Cardiac fibroblast (primary cell): ENCODE data around the gene DHCR24.
"Not testable (repeated sequence)": the region's sequence is repeated elsewhere in the genome, so short reads cannot be mapped to it uniquely, and the experiment has no call there.

Experiments
- DNase-seq, 2 donors: peaks; one replicate each; pipeline versions ENCODE4 v3.0.0 to v3.0.0-alpha.2; 2010; ENCODE audit warnings: low read depth in 2 of 2
- H3K4me3 ChIP-seq, 2 donors: replicated peaks in 1 of 2; 1 replicate in 1 of 2; 2 replicates in 1 of 2; pipeline ENCODE4 v1.5.1; 2011; ENCODE audit warnings: low read depth in 2 of 2, low read length in 2 of 2, mild to moderate bottlenecking in 2 of 2, moderate library complexity in 1 of 2
- TF ChIP-seq, protein P1 (sequence below): IDR thresholded peaks from one replicate; pipeline ENCODE4 v1.5.1; 2011; ENCODE audit warnings: low read depth, mild to moderate bottlenecking, low read length, inconsistent platforms

DHCR24 gene

DNA sequence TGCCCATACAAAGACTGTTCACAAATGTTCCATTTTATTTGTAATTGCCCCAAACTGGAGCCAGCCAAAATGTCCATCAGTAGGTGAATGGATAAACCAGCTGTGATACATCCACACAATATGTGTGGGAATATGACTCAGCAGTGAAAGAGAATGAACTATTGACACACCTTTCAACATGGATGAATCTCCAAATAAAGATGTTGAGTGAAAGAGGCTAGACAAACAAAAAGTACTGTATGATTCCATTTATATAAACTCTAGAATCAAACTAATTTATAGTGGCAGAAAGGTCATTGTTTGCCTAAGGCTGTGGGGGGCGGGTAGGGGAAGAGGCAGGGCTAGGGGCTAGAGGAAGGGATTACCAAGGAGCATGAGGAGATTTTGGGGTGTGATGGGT is 4.5 kb downstream of the DHCR24 start:
- peak in 1 of 2 donors; percentile 50 for DNase-seq
- TF ChIP-seq, protein P1, sequence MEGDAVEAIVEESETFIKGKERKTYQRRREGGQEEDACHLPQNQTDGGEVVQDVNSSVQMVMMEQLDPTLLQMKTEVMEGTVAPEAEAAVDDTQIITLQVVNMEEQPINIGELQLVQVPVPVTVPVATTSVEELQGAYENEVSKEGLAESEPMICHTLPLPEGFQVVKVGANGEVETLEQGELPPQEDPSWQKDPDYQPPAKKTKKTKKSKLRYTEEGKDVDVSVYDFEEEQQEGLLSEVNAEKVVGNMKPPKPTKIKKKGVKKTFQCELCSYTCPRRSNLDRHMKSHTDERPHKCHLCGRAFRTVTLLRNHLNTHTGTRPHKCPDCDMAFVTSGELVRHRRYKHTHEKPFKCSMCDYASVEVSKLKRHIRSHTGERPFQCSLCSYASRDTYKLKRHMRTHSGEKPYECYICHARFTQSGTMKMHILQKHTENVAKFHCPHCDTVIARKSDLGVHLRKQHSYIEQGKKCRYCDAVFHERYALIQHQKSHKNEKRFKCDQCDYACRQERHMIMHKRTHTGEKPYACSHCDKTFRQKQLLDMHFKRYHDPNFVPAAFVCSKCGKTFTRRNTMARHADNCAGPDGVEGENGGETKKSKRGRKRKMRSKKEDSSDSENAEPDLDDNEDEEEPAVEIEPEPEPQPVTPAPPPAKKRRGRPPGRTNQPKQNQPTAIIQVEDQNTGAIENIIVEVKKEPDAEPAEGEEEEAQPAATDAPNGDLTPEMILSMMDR: no peak
- no peak overlapping the region for H3K4me3 ChIP-seq

DNA sequence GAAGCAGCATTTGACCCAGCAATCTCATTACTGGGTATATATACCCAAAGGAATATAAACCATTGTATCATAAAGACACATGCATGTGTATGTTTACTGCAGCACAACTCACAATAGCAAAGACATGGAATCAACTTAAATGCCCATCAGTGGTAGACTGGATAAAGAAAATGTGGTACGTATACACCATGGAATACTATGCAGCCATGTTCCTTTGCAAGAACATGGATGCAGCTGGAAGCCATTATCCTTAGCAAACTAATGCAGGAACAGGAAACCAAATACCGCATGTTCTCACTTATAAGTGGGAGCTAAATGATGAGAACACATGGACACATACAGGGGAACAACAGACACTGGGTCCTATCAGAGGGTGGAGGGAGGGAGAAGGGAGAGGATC is 5.4 kb downstream of the DHCR24 start:
- not testable (repeated sequence) for DNase-seq

DNA sequence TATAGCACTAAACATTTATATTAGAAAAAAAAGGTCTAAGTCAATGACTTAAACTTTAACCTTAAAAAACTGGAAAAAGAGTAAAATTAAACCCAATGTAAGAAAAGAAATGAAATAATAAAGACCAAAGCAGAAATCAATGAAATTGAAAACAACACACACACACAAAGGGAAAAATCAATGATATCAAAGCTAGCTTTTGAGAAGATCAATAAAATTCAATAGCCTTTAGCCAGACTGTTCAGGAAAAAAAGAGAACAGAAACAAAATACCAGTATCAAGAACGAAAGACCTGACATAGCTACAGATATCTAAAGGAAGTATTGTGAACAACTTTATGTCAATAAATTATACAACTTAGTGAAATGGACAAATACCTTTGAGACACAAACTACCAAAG is 7.1 kb downstream of the DHCR24 start:
- no peak overlapping the region for H3K4me3 ChIP-seq
- DNase-seq: no peak
- TF ChIP-seq, protein P1: no peak

More for the DNA sequence above, 5.4 kb downstream of the DHCR24 start:
- H3K4me3 ChIP-seq: not testable (repeated sequence)

GRCh38 chr1:54876814-54877213 is 10.2 kb downstream of the DHCR24 start:
- DNase-seq: no peak
- TF ChIP-seq, protein P1: no peak

GRCh38 chr1:54875000-54875399 is 12.0 kb downstream of the DHCR24 start:
- H3K4me3 ChIP-seq: no peak overlapping the region
- TF ChIP-seq, protein P1: no peak
- no peak for DNase-seq

More at GRCh38 chr1:54876814-54877213, 10.2 kb downstream of the DHCR24 start:
- H3K4me3 ChIP-seq: no peak overlapping the region

- no peak overlapping the region for H3K4me3 ChIP-seq
- TF ChIP-seq, protein P1: no peak
- peak in 1 of 2 donors; percentile 44 for DNase-seq
Observed at GRCh38 chr1:54874079-54874830, 12.7 kb downstream of the DHCR24 start.

DNA sequence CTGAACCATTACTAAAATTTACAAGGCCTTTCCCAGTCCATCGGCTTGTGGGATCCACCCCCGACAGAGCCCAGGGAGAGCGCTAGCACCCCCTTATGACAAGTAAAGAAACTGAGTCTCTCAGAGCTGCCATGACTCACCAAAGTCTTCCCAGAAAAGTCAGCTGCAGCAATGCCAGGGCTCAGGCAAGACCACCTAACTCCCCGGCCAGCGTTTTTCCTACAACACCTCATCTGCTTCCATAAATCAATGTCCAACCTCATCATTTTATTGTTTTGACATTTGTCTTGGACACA is 15.0 kb downstream of the DHCR24 start:
- no peak for DNase-seq
- no peak overlapping the region for H3K4me3 ChIP-seq
- TF ChIP-seq, protein P1: no peak
